HG02870 (cell line): ENCODE results near the gene ANKS6.

Experiments
- ATAC-seq: cut with Tn5 transposase; IDR thresholded peaks from one replicate; pipeline ENCODE4 v1.9.1; 2021; ENCODE audit warnings: mild to moderate bottlenecking, moderate library complexity; ENCODE audit not compliant: unreplicated experiment

The ANKS6 gene

GRCh38 chr9:98740226-98740881 is 56.0 kb downstream of the ANKS6 start:
- ATAC-seq = no peak

GRCh38 chr9:98738741-98739140 is 57.6 kb downstream of the ANKS6 start:
- ATAC-seq = no peak

GRCh38 chr9:98736226-98736625 is 60.1 kb downstream of the ANKS6 start:
- no peak for ATAC-seq

- ATAC-seq = no peak
Observed at GRCh38 chr9:98732801-98733200, 63.6 kb downstream of the ANKS6 start.

- ATAC-seq = no peak
Observed at GRCh38 chr9:98732091-98732490, 64.3 kb downstream of the ANKS6 start.

- ATAC-seq = no peak
Observed at GRCh38 chr9:98730871-98731270, 65.5 kb downstream of the ANKS6 start.

GRCh38 chr9:98728500-98728899 is 67.9 kb downstream of the ANKS6 start:
- ATAC-seq = no peak

- ATAC-seq = no peak
Observed at GRCh38 chr9:98727428-98727827, 68.9 kb downstream of the ANKS6 start.

GRCh38 chr9:98726735-98727134 is 69.6 kb downstream of the ANKS6 start:
- no peak for ATAC-seq

GRCh38 chr9:98724810-98725530 is 71.4 kb downstream of the ANKS6 start:
- ATAC-seq = no peak

GRCh38 chr9:98721643-98722042 is 74.7 kb downstream of the ANKS6 start:
- no peak for ATAC-seq

GRCh38 chr9:98720402-98720801 is 76.0 kb downstream of the ANKS6 start:
- ATAC-seq = no peak

- no peak for ATAC-seq
Observed at GRCh38 chr9:98719055-98719454, 77.3 kb downstream of the ANKS6 start.

- no peak for ATAC-seq
Observed at GRCh38 chr9:98714833-98715232, 81.5 kb downstream of the ANKS6 start.

GRCh38 chr9:98712987-98713386 is 83.4 kb downstream of the ANKS6 start:
- peak; percentile 57 for ATAC-seq

- ATAC-seq = no peak
Observed at GRCh38 chr9:98709968-98710965, 86.1 kb downstream of the ANKS6 start.

GRCh38 chr9:98708933-98709911 is 87.1 kb downstream of the ANKS6 start, which contains the start of gene GABBR2:
Gene GABBR2 (minus strand): TSS chr9:98708935. CDS start chr9:98708737, 198 bp downstream.
- no peak for ATAC-seq

- no peak for ATAC-seq
Observed at GRCh38 chr9:98708103-98708932, 88.0 kb downstream of the ANKS6 start.
